Stimulated activated CD8-positive, alpha-beta memory T cell treated with anti-CD3 and anti-CD28 coated beads, Interleukin-15, amount 100 ng/mL, for 1 hour (primary cell): ENCODE data around the gene PLCE1.

ENCODE experiments used
- DNase-seq: peaks from one replicate; pipeline ENCODE4 v3.0.0-alpha.2; 2020; ENCODE audit warnings: low read depth

The PLCE1 gene

GRCh38 chr10:93994438-93994801, 689 bp downstream of the PLCE1 start:
- no peak for DNase-seq

GRCh38 chr10:93995182-93995581, 1.5 kb downstream of the PLCE1 start:
- no peak for DNase-seq

GRCh38 chr10:93995598-93996271, 2.0 kb downstream of the PLCE1 start:
- DNase-seq: no peak

- DNase-seq: no peak
Measured at GRCh38 chr10:93996551-93996950, 2.8 kb downstream of the PLCE1 start.

GRCh38 chr10:93997546-93997945, 3.8 kb downstream of the PLCE1 start:
- no peak for DNase-seq

- no peak for DNase-seq
Measured at GRCh38 chr10:93999401-93999851, 5.7 kb downstream of the PLCE1 start.

- no peak for DNase-seq
Measured at GRCh38 chr10:94000638-94001415, 7.1 kb downstream of the PLCE1 start.

- DNase-seq: no peak
Measured at GRCh38 chr10:94001416-94001810, 7.7 kb downstream of the PLCE1 start.

GRCh38 chr10:94002156-94002555, 8.4 kb downstream of the PLCE1 start:
- DNase-seq: no peak

- DNase-seq: no peak
Measured at GRCh38 chr10:94003488-94003887, 9.8 kb downstream of the PLCE1 start.

- no peak for DNase-seq
Measured at GRCh38 chr10:94005050-94005449, 11.3 kb downstream of the PLCE1 start.

GRCh38 chr10:94006591-94007550, 13.1 kb downstream of the PLCE1 start:
- no peak for DNase-seq

- DNase-seq: no peak
Measured at GRCh38 chr10:94008526-94008925, 14.8 kb downstream of the PLCE1 start.

GRCh38 chr10:94010116-94010515, 16.4 kb downstream of the PLCE1 start:
- no peak for DNase-seq

GRCh38 chr10:94010886-94011285, 17.2 kb downstream of the PLCE1 start:
- DNase-seq: no peak

GRCh38 chr10:94011296-94011695, 17.6 kb downstream of the PLCE1 start:
- no peak for DNase-seq

- DNase-seq: no peak
Measured at GRCh38 chr10:94012834-94013233, 19.1 kb downstream of the PLCE1 start.

- DNase-seq: no peak
Measured at GRCh38 chr10:94013331-94013760, 19.6 kb downstream of the PLCE1 start.

GRCh38 chr10:94014304-94014703, 20.6 kb downstream of the PLCE1 start:
- no peak for DNase-seq

GRCh38 chr10:94016727-94017714, 23.3 kb downstream of the PLCE1 start:
- no peak for DNase-seq

- no peak for DNase-seq
Measured at GRCh38 chr10:94018107-94018506, 24.4 kb downstream of the PLCE1 start.
